ENCODE data around the gene INSYN2B. TPM values are rescaled to one million over a fixed set of nuclear protein-coding genes. Genes with fewer than 3 reads are reported as not detected.

The INSYN2B gene
- total RNA-seq, 1 experiment from 2014 or later = not detected

GRCh38 chr5:169993485-169993790 lies 13.1 kb upstream of the INSYN2B start:
- Histone ChIP-seq H3K9ac (ENCODE audit: low read length) (no peak overlapping the region), H3K27ac (ENCODE audit: low read depth, low read length) (no peak overlapping the region), H4K20me1 (ENCODE audit: insufficient read depth) (no peaks in the 10 kb centered on the region), H3K4me2 (ENCODE audit: low read length) (no peak overlapping the region), H3K9me2 (ENCODE audit: insufficient read depth) (no peaks in the 10 kb centered on the region), H3K4me3 (replicated peaks in 1 of 2; ENCODE audit: low read depth in 1 of 2, low read length in 2 of 2) (no peak overlapping the region), H3K79me2 (ENCODE audit: insufficient read depth, low read length) (no peaks in the 10 kb centered on the region), H3K4me1 (ENCODE audit: control insufficient read depth in 1 of 2, insufficient read depth in 2 of 2, low read length in 2 of 2) (no peaks in the 10 kb centered on the region), H3K36me3 (ENCODE audit: control insufficient read depth in 1 of 2, insufficient read depth in 2 of 2, low read length in 2 of 2) (no peaks in the 10 kb centered on the region), H2AFZ (ENCODE audit: low read depth, low read length, poor library complexity, severe bottlenecking) (no peak overlapping the region), H3K27me3 (ENCODE audit: insufficient read depth, low read length) (peaks cover 64% of the 10 kb centered on the region), H3K9me3 (ENCODE audit: control insufficient read depth in 1 of 2, insufficient read depth in 1 of 2, low read depth in 1 of 2, low read length in 2 of 2) (no peaks in the 10 kb centered on the region)
- ATAC-seq = no peak
- ChIA-PET RAD21 (ENCODE audit: low non-redundant PET in 1 of 2, low total read pairs in 2 of 2, uncharacterized antibody in 2 of 2, unreplicated experiment in 2 of 2) (no interaction called here), CTCF (no interaction called here), POLR2A (no interaction called here)
- TF ChIP-seq POLR2A (IDR thresholded peaks at IDR 0.05; ENCODE audit: borderline replicate concordance, extremely low read depth, insufficient read depth, insufficient read length) = no peak
- no peak for TF ChIP-seq SIN3A (IDR thresholded peaks at IDR 0.05; ENCODE audit: low read depth)
- TF ChIP-seq POLR2AphosphoS5 (IDR thresholded peaks at IDR 0.05; ENCODE audit: low read depth, low read length) = no peak
- TF ChIP-seq ELF1 (IDR thresholded peaks at IDR 0.05; ENCODE audit: borderline replicate concordance, low read depth) = no peak
- no peak for TF ChIP-seq CBX3 (IDR thresholded peaks at IDR 0.05; ENCODE audit: low read depth)
- no peak for TF ChIP-seq EZH2phosphoT487 (IDR thresholded peaks at IDR 0.05; ENCODE audit: borderline replicate concordance)
- DNase-seq (ENCODE audit: low read depth, low spot score) = no peak
- no TSS peak for BruUV-seq (replicated peaks)
- intact Hi-C loops (cut with micrococcal nuclease) = no loop called here

DNA sequence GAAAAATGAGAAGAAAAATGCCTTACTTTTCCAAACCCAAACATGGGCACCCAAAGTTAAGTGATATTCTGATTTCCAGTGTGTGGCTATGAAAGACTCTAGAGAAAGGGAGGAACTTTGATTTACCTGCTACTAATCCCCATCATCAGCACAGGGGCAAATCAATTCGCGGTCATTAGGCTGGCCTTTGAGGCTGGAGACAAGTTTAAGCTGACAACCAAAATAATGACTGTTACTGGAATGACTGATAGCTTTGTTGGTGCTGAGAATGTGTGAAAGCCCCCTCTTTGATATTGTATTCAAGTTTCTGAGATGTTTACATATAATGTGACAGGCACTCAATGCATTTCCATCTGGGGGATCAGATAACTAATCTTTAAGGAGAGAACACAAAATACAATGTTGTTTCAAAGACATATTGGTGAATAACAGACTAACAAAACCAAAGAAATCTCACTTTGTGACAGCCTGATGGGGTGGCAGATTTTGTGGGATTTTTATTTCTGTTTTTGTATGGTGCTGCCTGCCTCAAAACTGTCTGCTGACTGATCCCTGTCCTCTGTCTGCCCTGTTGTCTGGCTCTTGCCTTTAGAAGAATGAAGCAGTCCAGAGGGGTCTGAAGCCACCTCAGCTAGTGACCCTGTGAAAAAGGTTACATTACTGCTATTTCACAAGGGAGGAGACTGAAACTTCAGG lies 12.6 kb upstream of the INSYN2B start:
- Histone ChIP-seq H3K79me2 (ENCODE audit: insufficient read depth, low read length) (no peaks in the 10 kb centered on the region), H3K36me3 (ENCODE audit: control insufficient read depth in 1 of 2, insufficient read depth in 2 of 2, low read length in 2 of 2) (no peaks in the 10 kb centered on the region), H3K27ac (ENCODE audit: low read depth, low read length) (no peak overlapping the region), H3K4me2 (ENCODE audit: low read length) (no peak overlapping the region), H3K9me2 (ENCODE audit: insufficient read depth) (no peaks in the 10 kb centered on the region), H3K4me3 (replicated peaks in 1 of 2; ENCODE audit: low read depth in 1 of 2, low read length in 2 of 2) (no peak overlapping the region), H3K27me3 (ENCODE audit: insufficient read depth, low read length) (peaks cover 61% of the 10 kb centered on the region), H2AFZ (ENCODE audit: low read depth, low read length, poor library complexity, severe bottlenecking) (no peak overlapping the region), H3K4me1 (ENCODE audit: control insufficient read depth in 1 of 2, insufficient read depth in 2 of 2, low read length in 2 of 2) (no peaks in the 10 kb centered on the region), H3K9ac (ENCODE audit: low read length) (no peak overlapping the region), H3K9me3 (ENCODE audit: control insufficient read depth in 1 of 2, insufficient read depth in 1 of 2, low read depth in 1 of 2, low read length in 2 of 2) (no peaks in the 10 kb centered on the region), H4K20me1 (ENCODE audit: insufficient read depth) (no peaks in the 10 kb centered on the region)
- ChIA-PET CTCF (no interaction called here), RAD21 (ENCODE audit: low non-redundant PET in 1 of 2, low total read pairs in 2 of 2, uncharacterized antibody in 2 of 2, unreplicated experiment in 2 of 2) (no interaction called here), POLR2A (no interaction called here)
- DNase-seq (ENCODE audit: low read depth, low spot score) = no peak
- BruUV-seq (replicated peaks) = no TSS peak
- ATAC-seq = no peak
- TF ChIP-seq SIN3A (IDR thresholded peaks at IDR 0.05; ENCODE audit: low read depth) (no peak), ZBTB33 (IDR thresholded peaks at IDR 0.05; ENCODE audit: extremely low read depth, insufficient replicate concordance, low read length) (no peak), YY1 (IDR thresholded peaks at IDR 0.05; ENCODE audit: extremely low read depth, insufficient replicate concordance, low read depth, low read length) (no peak), EGR1 (IDR thresholded peaks at IDR 0.05; ENCODE audit: low read depth) (no peak)
- TF ChIP-seq, protein P1, sequence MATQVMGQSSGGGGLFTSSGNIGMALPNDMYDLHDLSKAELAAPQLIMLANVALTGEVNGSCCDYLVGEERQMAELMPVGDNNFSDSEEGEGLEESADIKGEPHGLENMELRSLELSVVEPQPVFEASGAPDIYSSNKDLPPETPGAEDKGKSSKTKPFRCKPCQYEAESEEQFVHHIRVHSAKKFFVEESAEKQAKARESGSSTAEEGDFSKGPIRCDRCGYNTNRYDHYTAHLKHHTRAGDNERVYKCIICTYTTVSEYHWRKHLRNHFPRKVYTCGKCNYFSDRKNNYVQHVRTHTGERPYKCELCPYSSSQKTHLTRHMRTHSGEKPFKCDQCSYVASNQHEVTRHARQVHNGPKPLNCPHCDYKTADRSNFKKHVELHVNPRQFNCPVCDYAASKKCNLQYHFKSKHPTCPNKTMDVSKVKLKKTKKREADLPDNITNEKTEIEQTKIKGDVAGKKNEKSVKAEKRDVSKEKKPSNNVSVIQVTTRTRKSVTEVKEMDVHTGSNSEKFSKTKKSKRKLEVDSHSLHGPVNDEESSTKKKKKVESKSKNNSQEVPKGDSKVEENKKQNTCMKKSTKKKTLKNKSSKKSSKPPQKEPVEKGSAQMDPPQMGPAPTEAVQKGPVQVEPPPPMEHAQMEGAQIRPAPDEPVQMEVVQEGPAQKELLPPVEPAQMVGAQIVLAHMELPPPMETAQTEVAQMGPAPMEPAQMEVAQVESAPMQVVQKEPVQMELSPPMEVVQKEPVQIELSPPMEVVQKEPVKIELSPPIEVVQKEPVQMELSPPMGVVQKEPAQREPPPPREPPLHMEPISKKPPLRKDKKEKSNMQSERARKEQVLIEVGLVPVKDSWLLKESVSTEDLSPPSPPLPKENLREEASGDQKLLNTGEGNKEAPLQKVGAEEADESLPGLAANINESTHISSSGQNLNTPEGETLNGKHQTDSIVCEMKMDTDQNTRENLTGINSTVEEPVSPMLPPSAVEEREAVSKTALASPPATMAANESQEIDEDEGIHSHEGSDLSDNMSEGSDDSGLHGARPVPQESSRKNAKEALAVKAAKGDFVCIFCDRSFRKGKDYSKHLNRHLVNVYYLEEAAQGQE (IDR thresholded peaks at IDR 0.05; ENCODE audit: low read depth) = no peak
- intact Hi-C loops (cut with micrococcal nuclease) = no loop called here
